ENCODE measurements around the gene NUAK1. TPM values are rescaled to one million over a fixed set of nuclear protein-coding genes. Genes with fewer than 3 reads are reported as not detected.
"Not testable (repeated sequence)": the region's sequence is repeated elsewhere in the genome, so short reads cannot be mapped to it uniquely, and the experiment has no call there.

NUAK1 gene
- total RNA-seq, 1 donor from 2014 or later = 42.1 TPM

DNA sequence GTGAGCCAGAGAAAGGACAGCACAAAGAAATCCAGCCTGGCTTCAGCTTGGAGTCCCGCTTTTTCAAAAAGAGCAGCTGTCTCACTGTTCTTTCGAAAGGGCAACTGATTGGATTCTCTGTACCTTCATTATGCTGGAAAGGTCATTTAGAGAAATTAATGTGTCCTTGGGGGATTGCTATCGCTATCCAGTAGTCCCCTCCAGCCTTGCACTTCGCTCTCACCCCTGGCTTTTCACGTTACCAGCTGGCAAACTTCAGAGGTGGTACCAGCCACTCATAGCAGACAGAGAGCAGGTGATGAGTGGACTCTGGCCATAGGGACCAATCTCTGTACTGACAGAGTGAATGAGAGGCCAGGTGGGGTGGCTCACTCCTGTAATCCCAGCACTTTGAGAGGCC lies 11.8 kb upstream of the NUAK1 start:
- no peak for ATAC-seq
- no peak for DNase-seq (ENCODE audit: missing footprints)
- intact Hi-C loops (cut with DNase I) = no loop called here

DNA sequence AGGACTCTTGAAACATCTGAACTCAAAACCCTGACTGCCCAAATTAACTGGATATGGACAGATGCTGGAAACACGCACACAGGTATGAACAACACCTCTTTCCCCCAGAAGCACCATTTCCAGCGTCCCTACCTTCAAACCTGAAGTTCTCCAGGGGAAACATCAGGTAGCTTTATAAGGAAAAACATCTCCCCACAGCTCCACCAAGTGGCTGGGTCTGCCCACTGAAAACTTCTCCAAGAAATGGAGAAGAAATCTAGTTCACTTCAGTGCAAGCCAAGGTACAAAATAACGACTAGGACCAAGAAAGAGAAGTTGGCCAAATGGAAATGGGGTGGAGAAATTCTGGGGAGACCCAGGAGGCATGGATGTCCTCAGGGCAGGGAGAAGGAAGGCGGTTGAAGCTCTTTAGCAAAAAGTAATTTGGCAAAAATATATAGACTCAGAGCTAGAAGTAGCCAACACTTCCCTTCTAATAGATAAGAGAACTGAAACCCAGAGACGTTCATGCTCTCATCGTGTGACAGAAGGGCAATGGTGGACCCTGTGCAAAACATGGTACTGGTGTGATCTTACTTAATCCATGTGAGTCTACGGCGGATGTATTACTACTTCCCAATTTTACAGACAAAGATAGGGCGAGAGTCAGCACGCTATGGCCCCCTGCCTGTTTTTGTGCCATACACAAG lies 10.5 kb upstream of the NUAK1 start:
- intact Hi-C loops (cut with DNase I) = loop anchor here (5.0 to 10.0 kb wide), 2 partner anchors 156 to 447 kb away; partner anchors contain the start of gene TCP11L2
- no peak for ATAC-seq

DNA sequence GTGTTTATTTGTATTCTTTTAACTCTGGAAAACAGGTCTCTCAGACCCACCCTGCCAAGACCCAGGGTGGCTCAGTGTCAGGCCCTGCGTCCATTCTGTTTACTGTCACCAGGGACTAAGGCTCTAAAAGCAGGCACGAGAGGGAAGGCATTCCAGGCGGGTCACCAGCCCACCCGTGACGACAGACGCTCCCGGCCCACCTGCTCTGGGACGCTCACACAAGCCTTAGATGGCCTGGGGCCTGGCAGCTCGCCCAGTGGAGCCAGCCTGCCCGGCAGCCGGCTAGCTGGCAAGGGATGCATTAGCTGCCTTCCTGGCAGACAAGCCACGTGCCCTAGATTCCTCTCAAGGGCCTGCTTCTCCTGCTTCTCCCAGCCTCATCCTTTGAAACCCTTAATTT lies 9.2 kb upstream of the NUAK1 start:
- intact Hi-C loops (cut with DNase I) = loop anchor here (5.0 to 10.0 kb wide), 2 partner anchors 157 to 446 kb away; partner anchors contain the start of gene TCP11L2
- DNase-seq (ENCODE audit: missing footprints) (peak; percentile 80), ATAC-seq (peak; percentile 86)

More for the DNA sequence above, 10.5 kb upstream of the NUAK1 start:
- no peak for DNase-seq (ENCODE audit: missing footprints)

DNA sequence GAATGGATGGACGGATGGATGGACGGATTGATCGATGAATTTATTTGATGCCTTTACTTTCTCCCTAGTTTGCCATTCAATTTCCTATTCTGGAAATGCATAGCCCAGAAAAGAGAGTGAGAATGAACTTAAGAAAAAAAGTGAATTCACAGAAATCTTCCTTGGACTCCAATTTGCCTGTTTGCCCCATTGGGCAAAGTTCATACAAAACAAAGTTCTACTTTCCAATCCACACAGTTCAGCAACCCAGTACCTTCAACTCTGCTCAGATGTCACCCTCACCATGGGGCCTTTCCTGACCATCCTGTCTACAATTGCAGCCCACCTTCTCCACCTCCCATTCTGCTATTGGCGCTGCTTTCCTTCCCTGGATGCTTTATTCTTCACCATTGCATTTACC lies 8.2 kb upstream of the NUAK1 start:
- ATAC-seq (no peak), DNase-seq (ENCODE audit: missing footprints) (no peak)
- intact Hi-C loops (cut with DNase I) = loop anchor here (5.0 to 10.0 kb wide), 2 partner anchors 158 to 445 kb away; partner anchors contain the start of gene TCP11L2

DNA sequence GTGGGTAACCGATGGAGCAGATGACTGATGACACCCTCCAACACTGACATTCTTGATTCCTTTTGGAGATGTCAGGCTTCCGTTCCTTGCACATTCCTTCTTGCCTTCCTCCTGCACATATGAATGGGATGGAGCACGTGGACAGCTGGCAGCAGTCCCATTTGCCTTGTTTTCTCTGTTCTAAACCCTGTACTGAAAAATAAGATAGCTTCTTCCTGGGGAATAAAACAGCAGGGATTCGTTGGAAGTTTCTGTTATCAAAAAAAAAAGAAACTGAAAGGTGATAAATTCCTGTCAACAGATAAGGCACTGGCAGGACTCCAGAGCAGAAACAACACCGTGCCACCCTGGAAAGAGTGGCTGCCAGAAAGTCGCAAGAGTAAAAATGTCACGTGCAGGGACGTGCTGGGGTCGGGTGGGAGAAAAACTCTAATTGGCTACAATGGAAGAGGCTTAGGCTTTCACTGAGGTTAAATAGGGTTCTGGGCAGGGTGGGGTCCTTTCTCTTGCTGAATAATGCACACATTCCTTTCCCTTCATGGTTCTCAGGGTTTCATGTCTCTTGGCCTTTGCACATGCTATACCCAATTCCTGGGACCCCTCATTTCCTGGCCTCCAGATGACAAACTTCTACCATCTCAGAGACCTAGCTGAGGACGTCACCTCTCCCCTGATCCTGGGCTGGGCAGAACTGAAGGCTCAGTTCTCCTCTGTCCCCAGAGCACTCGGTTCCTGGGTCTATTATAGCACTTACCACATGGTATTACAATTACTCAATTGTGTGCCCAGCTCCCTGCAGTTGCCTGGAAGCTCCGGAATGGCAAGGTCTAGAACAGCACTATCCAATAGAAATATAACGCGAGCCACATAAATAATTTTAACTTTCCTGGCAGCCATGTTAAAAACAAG lies 7.0 kb upstream of the NUAK1 start:
- intact Hi-C loops (cut with DNase I) = loop anchor here (5.0 to 10.0 kb wide), 2 partner anchors 159 to 443 kb away; partner anchors contain the start of gene TCP11L2
- ATAC-seq (peak; percentile 57), DNase-seq (ENCODE audit: missing footprints) (no peak)

DNA sequence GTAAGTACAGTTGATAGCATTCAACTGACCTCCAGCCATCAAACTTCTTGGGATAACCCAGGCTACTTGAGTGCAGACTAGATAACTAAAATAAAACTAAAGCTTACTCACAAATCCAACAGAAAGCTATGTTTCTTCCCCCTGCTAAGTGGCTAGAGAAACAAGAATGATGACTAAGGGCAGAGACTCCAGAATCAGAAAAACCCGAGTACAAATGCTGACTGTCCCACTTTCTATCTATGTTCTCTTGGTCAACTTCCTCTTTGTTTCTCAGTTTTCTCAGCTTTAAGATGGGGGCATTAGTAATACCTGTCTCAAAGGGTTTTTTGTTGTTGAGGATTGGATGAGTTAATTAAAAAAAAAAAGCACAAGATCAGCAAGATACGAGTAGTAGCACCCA lies 6.1 kb upstream of the NUAK1 start:
- ATAC-seq = no peak
- DNase-seq (ENCODE audit: missing footprints) = no peak
- intact Hi-C loops (cut with DNase I) = loop anchor here (5.0 to 10.0 kb wide), 2 partner anchors 160 to 443 kb away; partner anchors contain the start of gene TCP11L2

DNA sequence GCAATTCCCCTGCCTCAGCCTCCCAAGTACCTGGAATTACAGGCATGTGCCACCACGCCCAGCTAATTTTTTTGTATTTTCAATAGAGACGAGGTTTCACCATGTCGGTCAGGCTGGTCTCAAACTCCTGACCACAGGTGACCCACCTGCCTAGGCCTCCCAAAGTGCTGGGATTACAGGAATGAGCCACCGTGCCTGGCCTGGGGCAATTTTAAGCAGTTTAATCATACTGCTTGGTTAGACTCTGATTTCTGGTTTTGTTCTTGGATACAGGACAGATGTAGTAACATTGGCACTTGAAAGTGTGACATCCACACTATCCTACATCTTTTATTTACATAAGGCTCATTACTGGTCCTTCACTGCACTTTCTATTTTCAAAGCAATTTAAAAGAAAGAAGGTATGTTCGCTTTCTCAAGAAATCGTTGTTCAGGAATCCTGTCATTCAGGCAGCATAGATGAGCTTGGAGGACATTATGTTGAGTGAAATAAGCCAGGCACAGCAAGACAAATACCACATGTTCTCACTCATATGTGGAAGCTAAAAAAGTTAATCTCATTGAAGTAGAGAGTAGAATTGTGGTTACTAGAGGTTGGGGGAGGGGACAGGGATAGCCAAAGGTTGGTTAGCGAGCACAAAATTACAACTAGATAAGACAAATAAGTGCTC lies 4.0 kb upstream of the NUAK1 start:
- ATAC-seq = no peak
- intact Hi-C loops (cut with DNase I) = loop anchor here (10.0 kb wide), 1 partner anchor 162 kb away; the partner anchor contains the start of gene TCP11L2
- DNase-seq (ENCODE audit: missing footprints) = no peak

DNA sequence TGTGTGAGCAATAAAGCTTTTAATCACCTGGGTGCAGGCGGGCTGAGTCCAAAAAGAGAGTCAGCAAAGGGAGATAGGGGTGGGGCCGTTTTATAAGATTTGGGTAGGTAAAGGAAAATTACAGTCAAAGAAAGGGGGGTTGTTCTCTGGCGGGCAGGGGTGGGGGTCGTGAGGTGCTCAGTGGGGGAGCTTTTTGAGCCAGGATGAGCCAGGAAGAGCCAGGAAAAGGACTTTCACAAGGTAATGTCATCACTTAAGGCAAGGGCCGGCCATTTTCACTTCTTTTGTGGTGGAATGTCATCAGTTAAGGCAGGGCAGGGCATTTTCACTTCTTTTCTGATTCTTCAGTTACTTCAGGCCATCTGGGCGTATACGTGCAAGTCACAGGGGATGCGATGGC lies 3.2 kb upstream of the NUAK1 start:
- intact Hi-C loops (cut with DNase I) = loop anchor here (10.0 kb wide), 1 partner anchor 163 kb away; the partner anchor contains the start of gene TCP11L2
- not testable (repeated sequence) for ATAC-seq; DNase-seq (ENCODE audit: missing footprints)

DNA sequence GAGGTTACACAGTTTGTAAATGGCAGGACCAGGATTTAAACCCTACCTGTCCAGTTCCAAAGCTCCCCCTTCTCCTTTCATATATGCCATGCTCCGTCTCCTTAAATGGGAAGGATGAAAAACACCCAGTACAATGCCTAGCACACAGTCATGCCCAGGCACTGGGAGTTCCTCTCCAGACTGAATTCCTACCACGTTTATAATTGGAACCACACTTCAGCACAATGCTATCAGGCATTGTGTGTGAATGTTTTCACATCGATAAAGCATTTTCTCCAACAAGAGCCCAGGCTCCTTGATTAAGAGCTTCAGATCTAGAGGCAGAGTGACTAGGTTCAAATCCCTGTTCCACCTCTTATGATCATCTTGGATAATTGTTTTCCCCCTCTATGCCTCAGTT lies 2.7 kb upstream of the NUAK1 start:
- DNase-seq (ENCODE audit: missing footprints) (no peak), ATAC-seq (peak; percentile 30)
- intact Hi-C loops (cut with DNase I) = loop anchor here (10.0 kb wide), 1 partner anchor 163 kb away; the partner anchor contains the start of gene TCP11L2

DNA sequence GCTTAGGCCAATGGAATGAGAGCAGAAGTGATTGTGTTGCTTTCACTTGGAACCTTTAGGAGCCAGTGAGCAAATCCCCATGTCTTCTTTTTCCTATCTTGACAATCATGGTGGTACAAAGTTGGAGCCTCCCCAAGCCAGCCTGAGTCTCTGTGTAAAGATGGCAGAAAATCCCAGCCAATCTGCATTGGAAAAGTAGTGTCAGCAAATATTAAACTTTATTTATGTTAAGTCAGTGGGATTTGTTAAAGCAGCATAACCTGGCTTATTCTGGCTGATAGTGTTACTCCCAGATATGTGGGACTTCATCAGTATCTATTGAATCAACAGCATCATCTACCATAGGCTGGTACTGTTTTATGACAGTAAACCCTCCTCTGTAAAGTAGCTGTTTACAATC lies 2.2 kb upstream of the NUAK1 start:
- intact Hi-C loops (cut with DNase I) = loop anchor here (10.0 kb wide), 1 partner anchor 164 kb away; the partner anchor contains the start of gene TCP11L2
- DNase-seq (ENCODE audit: missing footprints) = no peak
- ATAC-seq = no peak

DNA sequence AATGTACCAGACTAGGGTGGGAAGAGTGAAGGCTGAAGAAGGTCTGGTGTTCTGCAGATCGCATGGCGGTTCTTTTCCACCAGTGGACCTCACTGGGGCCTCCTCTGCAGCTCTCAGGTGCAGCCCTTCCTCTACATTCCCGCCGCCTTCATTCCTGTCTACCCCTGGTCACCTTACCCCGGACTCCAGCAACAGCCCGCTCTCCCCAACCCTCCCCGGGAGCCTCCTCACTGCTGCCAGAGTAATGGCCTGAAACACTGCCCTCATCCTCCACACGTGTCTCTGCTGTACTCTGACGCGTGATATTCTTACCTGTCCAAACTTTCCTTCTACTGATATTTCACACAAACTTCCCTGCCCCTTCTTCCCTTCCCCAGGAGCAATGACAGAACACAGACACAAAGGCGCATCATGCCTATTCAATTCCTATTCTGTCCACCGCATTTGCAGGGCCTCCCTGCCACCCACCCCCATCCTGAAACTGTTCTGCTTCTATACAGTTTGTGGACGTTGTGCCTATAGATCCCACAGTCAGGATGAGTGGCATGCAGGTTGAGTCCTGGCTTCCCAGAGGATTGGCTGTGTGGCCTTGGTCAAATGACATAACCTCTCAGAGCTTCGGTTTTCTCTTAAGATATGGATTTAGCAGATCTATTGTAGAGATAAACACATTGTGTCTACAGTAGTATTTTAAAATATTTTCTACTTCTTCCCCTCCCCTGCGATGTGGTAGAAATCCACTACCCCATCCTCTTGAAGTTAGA lies 1.7 kb upstream of the NUAK1 start:
- intact Hi-C loops (cut with DNase I) = loop anchor here (10.0 kb wide), 1 partner anchor 164 kb away; the partner anchor contains the start of gene TCP11L2
- ATAC-seq (no peak), DNase-seq (ENCODE audit: missing footprints) (no peak)

DNA sequence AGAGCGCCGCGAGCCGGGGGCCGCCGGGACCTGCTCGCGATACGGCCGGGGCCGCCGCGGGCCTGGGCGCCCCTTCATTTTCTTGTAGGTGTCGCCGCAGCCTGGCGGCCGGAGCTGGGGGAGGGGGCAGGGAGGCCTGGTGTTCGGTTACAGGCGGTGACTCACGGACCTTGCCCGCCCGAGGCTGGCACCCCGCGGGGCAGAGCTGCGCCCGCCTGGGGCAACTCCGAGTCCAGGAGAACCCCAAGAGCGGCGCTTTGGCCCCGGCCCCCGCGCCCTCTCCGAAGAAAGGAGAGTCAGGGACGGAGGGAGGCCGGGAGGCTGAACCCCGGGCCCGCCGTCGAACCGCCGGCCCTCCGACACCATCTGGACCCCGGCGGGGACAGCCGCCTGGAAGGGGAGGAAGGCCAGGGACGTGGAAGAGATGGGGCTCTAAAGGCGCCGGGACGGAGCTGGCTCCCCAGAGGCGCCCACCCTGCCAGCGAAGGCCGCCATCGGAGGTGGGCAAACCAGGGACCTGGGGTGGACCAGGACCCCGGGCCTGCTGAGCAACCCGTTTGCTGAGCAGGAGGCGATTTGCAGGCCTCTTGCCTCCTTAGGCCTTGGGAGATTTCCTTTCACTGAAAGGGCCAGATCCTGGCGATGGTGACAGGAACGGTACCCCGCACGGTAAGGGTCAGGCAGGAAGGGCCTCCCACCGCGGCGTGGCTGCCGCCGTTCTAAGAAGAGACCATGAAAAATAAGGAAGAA lies 843 bp upstream of the NUAK1 start:
- peak; percentile 58 for ATAC-seq
- intact Hi-C loops (cut with DNase I) = loop anchor here (1.0 to 10.0 kb wide), 7 partner anchors 66 to 335 kb away; partner anchors contain the start of gene TCP11L2
- peak; percentile 79 for DNase-seq (ENCODE audit: missing footprints)

DNA sequence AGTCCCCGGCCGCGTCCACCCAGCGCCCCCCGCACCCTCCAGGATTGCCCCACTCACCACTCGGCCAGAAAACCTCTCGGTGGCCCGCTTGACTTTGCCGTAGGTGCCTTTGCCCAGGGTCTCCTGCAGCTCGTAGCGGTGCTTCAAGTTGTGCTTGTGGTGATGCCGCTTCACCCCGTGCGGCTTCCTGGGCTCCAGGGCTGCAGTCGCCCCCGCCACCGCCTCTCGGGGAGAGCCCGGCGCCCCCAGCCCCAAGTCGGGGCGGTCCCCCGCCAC lies 459 bp downstream of the NUAK1 start:
- no peak for DNase-seq (ENCODE audit: missing footprints)
- intact Hi-C loops (cut with DNase I) = loop anchor here (5.0 to 10.0 kb wide), 5 partner anchors 84 to 333 kb away; no protein-coding TSS in a partner anchor
- ATAC-seq = no peak

DNA sequence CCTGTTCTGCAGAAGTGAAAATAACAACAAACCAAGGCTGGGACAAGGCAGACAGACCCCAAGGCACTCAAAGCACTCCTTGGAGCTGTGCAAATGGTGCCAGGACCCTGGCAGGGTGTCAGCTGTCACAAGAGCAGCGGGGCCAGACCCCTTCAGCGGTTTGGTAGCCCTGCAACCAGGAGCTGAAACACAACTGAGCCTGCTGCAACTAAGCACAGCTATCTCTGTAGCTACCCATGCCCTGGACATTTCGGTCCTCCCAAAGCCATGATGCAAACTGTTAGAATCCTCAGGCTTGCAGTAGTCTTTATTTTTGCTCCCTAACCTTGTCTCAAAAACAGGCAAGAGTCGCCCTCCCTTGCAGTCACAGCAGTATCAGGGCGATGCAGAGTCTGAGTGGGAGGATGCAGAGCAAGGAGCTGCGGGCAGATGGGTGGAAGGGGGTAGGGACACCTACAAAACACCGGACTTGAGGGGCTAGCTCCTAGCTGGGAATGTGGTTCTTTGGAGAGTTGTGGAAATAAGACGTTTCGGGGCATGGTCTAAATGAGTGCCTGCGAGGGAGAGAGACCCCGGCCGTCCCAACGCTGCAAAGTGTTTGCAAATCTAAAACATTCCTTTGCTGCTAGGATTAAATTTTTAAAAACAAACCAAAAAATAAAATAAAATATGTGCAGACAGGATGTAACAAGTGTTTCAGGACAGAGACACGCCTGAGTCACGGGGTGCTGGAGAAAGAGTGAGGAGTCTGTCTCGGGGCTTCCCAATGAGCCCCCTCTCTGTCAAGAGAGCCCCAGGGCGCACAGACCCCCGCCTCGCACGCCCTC lies 1.0 kb downstream of the NUAK1 start:
- intact Hi-C loops (cut with DNase I) = loop anchor here (2.0 to 10.0 kb wide), 7 partner anchors 85 to 717 kb away; no protein-coding TSS in a partner anchor
- DNase-seq (ENCODE audit: missing footprints) (no peak), ATAC-seq (no peak)

DNA sequence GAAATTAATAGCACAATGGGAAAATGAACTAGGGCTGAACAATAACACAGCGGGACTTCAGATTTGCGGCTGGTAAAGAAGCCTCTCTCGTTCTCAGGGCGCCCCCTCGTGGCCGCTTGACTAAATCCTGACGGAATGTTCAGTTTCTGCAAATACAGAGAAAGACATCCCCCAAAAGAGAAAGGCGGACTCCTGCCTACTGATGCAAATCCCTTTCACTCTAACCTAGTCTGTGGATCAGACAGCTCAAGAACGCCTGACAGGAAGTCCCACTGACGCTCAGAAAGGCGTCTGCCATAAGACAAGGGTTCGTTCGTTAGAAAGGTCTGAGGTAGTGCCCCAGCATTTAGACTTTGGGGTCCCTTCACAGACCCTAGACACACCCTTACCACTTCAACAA lies 2.5 kb downstream of the NUAK1 start:
- intact Hi-C loops (cut with DNase I) = loop anchor here (1.0 to 10.0 kb wide), 8 partner anchors 86 to 715 kb away; no protein-coding TSS in a partner anchor
- peak; percentile 92 for DNase-seq (ENCODE audit: missing footprints)
- peak; percentile 15 for ATAC-seq

DNA sequence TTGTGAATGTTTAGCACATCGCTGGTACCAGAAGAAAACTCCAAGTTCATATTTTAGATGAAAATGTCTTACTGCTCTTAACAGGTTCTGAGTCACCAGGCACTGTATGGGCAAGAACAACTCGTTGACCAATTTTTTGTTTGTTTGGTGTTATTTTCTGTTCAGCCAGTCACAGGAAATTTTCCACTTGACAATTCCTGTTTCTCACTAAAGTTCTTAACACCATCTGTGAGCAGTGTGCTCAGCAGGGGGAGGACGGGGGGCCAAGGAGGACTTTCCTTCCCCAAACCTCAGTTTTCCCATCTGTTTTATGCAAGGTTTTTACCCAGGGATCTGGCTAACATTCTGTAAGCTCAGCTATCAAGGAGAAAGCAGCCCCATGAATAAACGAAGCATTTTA lies 3.0 kb downstream of the NUAK1 start:
- no peak for DNase-seq (ENCODE audit: missing footprints)
- ATAC-seq = no peak
- intact Hi-C loops (cut with DNase I) = loop anchor here (1.0 to 10.0 kb wide), 9 partner anchors 55 to 715 kb away; no protein-coding TSS in a partner anchor

Measured in Right ventricle myocardium inferior (tissue), 1 donor.